Activated T-cell treated with anti-CD3 and anti-CD28 coated beads, Interleukin-2, amount 50 U/mL, for 48 hours (primary cell): ENCODE data around the gene CYTH1.
A peak's percentile ranks its signal among the peaks of the same experiment; 100 is the strongest.

Source experiments
- DNase-seq, 2 experiments: peaks; one replicate each; pipeline ENCODE4 v3.0.0-alpha.2; 2020

The CYTH1 gene

GRCh38 chr17:78710607-78711006 lies 71.5 kb downstream of the CYTH1 start:
- DNase-seq, result peak in 1 of 2 experiments; percentile 15

GRCh38 chr17:78709751-78710181 lies 72.3 kb downstream of the CYTH1 start:
- peak in 1 of 2 experiments; percentile 12 for DNase-seq

- peak in 1 of 2 experiments; percentile 60 for DNase-seq
Observed at GRCh38 chr17:78709119-78709681, 72.9 kb downstream of the CYTH1 start.

GRCh38 chr17:78708510-78708973 lies 73.5 kb downstream of the CYTH1 start:
- DNase-seq, result peak; percentile 60 to 75

DNA sequence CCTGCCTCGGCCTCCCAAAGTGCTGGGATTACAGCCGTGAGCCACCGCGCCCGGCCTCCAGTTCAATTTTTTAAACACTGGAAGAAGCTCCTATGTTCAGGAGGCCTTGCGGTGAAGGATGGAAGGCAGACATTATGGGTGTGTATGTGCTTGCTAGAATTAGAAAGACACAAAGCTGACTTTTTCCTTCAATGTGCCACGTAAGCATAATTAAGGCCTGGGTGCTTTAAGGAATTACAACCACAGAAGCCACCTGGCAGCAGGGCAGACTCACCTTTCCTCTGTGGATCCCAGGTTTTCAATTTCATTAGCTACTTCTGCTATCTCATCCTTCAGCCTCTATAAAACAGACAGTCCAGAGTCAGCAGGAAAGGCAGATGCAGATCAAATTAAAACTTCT lies 74.2 kb downstream of the CYTH1 start:
- DNase-seq, result no peak

DNA sequence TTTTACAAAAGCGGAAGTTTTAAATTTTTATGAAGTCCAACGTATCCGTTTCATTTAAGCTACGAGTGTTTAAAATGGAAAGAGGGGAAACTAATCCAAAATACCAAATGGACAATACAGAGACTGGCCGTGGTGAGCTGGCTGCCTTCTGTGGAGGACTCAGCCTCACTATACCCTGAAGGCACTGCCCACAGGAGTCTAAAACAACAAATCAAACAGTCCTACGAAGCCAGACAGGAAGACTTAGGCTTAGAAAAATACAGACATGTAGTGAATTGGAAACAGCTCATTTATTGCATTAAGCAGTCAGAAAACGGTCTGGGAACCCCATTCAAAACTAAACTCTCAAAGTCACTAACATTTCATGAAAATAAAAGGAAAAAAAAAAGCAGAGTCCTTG lies 75.1 kb downstream of the CYTH1 start:
- no peak for DNase-seq

DNA sequence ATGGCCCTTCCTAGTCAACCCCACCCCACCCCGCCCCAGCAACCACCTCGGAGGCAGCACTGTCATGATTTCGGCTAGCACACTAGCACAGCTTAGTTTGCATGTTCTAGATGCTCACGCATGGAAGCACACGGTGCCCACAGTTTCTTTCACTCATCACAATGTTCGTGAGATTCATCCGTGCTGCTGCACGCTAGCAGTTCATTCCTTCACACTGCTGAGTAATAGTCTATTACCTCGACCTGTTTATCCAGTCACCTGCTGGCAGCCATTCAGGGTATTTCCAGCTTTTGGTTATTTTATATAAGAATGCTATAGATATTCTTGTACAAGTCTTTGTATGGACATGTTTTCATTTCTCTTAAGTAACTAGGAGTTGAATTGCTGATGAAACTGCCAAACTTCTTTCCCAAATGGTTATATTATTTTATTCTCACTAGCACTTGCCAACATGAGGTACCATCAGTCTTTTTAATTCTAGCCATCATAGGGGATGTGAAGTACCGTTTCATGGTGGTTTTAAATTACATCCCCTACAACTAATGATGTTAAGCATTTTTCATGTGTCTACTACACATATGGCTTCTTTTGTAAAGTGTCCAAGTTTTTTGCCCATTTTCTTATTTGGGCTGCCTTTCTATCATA lies 75.7 kb downstream of the CYTH1 start:
- peak in 1 of 2 experiments; percentile 8 for DNase-seq

- peak in 1 of 2 experiments; percentile 14 for DNase-seq
Observed at GRCh38 chr17:78705071-78705470, 77.0 kb downstream of the CYTH1 start.

DNA sequence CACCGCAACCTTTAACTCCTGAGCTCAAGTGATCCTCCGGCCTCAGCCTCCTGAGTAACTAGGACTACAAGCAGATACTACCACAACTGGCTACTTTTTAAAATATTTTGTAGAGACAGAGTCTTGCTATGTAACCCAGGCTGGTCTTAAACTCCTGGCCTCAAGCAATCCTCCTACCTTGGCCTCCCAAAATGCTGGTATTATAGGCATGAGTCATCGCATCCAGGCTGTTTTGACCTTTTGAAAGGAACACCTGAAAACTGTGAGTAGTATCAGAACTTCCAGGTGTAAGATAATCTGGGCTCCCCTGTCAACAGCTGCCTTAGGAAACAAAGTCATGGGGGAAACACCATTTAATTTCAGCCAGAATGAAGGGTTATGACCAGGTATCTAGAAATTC lies 77.5 kb downstream of the CYTH1 start:
- DNase-seq, result peak in 1 of 2 experiments; percentile 10

DNA sequence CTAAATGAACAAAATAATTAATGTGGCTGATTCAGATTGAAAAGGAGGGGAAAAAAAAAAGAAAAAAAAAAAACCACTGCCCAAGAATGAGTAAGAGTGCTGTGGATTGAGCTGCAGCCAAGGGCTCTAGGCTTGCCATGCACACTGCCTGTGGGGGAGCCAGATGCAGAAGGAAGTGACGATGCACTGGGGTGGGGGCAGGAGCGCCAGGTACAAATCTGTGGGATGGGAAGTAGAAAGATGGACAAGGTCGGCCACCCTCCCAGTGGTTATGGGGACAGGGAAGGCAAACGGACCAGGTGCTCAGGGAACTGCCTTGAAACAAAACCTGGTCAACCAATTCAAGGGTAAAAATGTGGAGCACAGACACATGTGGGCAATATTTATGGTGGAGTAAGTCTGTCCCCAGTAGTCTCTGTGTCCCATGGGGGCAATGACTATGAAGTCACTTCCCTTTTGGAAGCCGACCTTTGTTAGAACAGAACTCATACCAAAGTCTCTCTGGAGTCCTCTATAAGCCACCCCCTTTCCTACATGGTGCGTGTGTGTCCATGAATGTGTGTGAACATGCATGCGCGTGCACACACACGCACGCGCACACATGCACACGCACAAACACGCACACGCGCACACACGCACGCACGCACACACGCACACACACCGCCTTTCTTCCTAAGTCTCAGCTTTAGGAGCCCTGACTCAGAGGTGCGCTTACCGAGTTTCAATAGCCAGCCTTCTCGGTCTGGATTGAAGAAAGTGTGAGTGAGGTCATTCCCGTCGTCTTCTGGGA lies 84.3 kb downstream of the CYTH1 start:
- no peak for DNase-seq

GRCh38 chr17:78697122-78697521 lies 85.0 kb downstream of the CYTH1 start:
- DNase-seq, result no peak

- no peak for DNase-seq
Observed at GRCh38 chr17:78696016-78696982, 85.8 kb downstream of the CYTH1 start.

DNA sequence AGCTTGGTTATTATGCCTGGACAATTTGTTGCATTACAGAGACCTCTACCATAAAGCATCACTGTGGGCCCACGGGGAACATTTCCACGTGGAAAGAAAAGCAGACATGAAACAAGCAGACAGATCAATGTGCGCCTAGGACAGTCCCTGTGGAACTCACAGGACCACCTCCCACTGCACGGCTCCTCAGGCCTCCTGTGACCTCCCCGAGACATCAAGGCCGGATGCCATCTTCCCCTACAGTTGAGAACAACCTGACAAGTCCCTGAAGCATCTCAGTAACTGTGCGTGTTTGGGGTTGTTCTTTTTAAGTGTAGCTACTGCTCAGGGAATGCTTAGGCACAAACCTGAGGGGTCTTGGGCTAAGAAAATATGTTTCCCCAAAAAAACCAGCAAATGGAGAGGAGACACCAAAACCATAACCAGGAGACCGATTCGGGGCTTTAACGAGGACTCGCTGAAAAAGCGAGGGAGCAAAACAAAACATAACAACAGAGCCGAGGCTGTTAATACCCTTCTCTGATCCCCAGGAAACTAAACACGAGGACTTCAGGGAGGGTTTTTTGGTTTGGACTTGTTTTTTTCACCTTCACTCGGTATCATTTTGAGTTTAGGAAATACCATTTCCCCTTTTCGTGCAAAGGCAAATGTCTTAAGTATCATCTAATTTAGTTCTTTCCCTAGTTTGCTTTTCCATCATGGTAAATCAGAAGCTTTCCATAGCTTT lies 87.1 kb downstream of the CYTH1 start:
- DNase-seq, result no peak

DNA sequence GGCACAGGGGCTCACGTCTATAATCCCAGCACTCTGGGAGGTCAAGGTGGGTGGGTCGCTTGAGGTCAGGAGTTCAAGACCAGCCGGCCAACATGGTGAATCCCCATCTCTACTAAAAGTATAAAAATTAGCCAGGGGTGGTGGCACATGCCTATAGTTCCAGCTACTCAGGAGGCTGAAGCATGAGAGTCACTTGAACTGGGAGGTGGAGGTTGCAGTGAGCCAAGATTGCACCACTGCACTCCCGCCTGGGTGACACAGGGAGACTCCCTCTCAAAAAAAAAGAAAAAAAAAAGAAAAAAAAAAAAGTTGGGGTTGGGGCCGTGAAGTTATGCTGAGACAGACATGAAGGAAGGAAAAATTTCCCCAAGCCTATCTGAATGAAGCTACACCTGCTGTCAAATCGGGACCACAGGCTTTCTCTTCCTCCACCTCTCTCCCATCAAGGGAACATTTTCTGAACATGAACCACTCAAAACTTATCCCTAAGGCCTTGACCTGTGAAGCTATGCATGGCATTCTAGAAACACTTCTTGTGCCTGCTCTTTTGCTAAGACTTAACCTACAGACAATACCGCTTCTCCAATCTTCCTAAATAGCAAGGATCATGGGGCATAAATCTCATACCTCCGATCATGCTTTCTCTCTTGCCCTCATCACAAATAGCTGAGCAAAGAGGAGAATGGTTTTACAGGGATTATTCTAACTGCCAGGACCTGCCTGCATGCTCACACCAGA lies 88.6 kb downstream of the CYTH1 start:
- no peak for DNase-seq

DNA sequence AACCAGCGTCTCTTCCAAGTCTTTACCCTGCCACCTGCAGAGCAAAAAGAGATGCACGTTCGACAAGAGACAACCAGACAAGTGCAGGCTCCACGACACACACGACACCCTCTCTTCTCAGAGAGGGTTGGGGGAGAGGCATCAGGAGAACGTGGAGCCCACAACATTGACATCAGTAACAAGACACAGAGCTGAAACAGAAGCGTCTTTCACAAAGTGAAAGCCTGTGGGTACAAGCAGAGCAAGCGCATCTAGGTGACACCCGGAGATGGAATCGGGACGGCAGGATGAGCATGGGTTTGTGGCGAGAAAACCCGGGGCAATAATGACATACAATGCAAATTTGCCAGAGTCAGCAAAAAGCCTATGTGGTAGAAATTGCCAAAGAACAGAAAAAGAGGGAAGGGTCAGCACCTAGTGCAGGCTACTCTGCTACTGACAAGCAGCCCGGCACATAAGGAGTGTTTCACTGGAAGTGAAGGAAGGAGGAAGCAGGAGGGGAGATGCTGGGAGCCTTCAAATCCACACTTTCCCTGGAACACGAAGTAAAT lies 89.5 kb downstream of the CYTH1 start:
- DNase-seq, result no peak

GRCh38 chr17:78689029-78689428 lies 93.0 kb downstream of the CYTH1 start:
- DNase-seq, result no peak

GRCh38 chr17:78687944-78688343 lies 94.1 kb downstream of the CYTH1 start:
- no peak for DNase-seq

- no peak for DNase-seq
Observed at GRCh38 chr17:78687125-78687524, 94.9 kb downstream of the CYTH1 start.

- DNase-seq, result no peak
Observed at GRCh38 chr17:78684026-78684425, 98.0 kb downstream of the CYTH1 start.

DNA sequence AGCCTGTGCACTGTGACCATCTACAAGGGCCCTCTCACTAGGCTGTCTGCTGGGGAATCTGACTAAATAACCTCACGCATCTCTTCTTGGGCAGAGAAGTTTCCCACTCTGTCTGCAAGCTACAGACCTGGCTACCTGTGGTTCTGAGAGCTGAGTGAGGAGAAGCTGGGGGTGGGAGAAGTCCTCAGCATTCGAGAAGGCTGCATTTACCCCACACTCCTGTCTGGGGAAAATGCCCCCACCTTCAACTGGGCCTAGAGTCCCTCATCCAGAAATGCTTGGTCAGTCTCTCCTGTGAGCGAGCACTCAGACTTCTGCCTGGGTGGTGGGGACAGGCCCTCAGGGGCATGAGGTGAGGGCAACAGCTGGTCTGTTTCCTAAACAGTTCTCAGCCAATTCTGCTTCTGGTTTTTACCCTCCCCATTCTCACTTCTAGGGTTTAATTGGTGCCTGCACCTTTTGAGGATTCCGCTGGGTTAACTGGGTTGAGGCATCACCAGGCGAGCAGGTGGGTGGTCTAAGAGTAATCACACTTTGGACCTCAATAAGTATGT lies 98.6 kb downstream of the CYTH1 start:
- DNase-seq, result no peak

DNA sequence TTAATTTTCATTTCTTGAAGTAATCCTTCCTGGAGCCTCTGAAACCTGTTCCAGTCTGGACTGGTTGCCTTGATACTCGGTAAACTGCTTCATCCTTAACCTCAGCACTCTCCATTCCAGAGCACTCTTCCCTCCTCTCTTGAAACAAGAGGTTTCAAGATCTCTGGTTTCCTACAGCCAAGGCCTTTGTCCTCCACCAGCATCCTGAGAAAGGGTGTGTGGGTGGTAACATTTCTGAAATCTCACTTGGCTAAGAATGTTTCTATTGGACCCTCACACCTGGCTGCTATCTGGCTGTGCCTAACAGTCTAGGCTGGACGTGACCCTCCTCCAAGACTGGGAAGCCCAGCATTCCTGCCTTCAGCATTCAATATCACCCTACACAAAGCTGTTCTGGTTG lies 99.7 kb downstream of the CYTH1 start:
- no peak for DNase-seq
